WTC11 (cell line): ENCODE results near the gene CNGA1. TPM values are rescaled to one million over a fixed set of nuclear protein-coding genes. Genes with fewer than 3 reads are reported as not detected.

Experiments
- ATAC-seq: fragments of 200-7000 bp; cut with Tn5 transposase; 2 replicates; pipeline ENCODE4 v1.10.0; 2021; ENCODE audit warnings: mild to moderate bottlenecking, moderate library complexity
- CTCF ChIA-PET: fragments of 300-600 bp; sonication (Branson Sonifier 250); formaldehyde crosslinking; loops from one replicate; lab custom pipeline; 2021; ENCODE audit warnings: antibody characterized with exemption; lab: Charles Lee
- POLR2A ChIA-PET: fragments of 350-600 bp; sonication (Branson Sonifier 250); formaldehyde crosslinking; loops from one replicate; lab custom pipeline; 2021; ENCODE audit warnings: antibody characterized with exemption; lab: Charles Lee
- DNase-seq: peaks from one replicate; pipeline ENCODE4 v3.0.0; 2021; ENCODE audit warnings: low spot score
- H3K27ac Mint-ChIP-seq: 2 replicates; pipeline ENCODE4 v1.8.0; 2021; ENCODE audit warnings: mixed read lengths
- H3K27me3 Mint-ChIP-seq: 2 replicates; pipeline ENCODE4 v1.8.0; 2021; ENCODE audit warnings: low read depth, mild to moderate bottlenecking, moderate library complexity, mixed read lengths
- H3K36me3 Mint-ChIP-seq: 2 replicates; pipeline ENCODE4 v1.8.0; 2021; ENCODE audit warnings: mixed read lengths
- H3K4me1 Mint-ChIP-seq: 2 replicates; pipeline ENCODE4 v1.8.0; 2022; ENCODE audit warnings: mixed read lengths
- H3K4me3 Mint-ChIP-seq: 2 replicates; pipeline ENCODE4 v1.8.0; 2021; ENCODE audit warnings: mild to moderate bottlenecking, moderate library complexity, mixed read lengths
- H3K9me3 Mint-ChIP-seq: 2 replicates; pipeline ENCODE4 v1.8.0; 2021; ENCODE audit warnings: mixed read lengths
- CREM ChIP-seq: sonication (generic); formaldehyde crosslinking; IDR thresholded peaks from 2 replicates; pipeline ENCODE4 v1.8.1; 2022; ENCODE audit warnings: mild to moderate bottlenecking, missing genetic modification reagents, moderate library complexity
- FOXP1 ChIP-seq: sonication (generic); formaldehyde crosslinking; IDR thresholded peaks from 2 replicates; pipeline ENCODE4 v1.8.0; 2022; ENCODE audit warnings: missing genetic modification reagents, mild to moderate bottlenecking, moderate library complexity, borderline replicate concordance
- GTF2I ChIP-seq: fragments of 250-450 bp; sonication (Bioruptor Pico); conservative IDR thresholded peaks from 2 replicates; pipeline ENCODE4 v1.4.0; 2021; ENCODE audit warnings: mild to moderate bottlenecking
- IRF2 ChIP-seq: sonication (generic); formaldehyde crosslinking; IDR thresholded peaks from 2 replicates; pipeline ENCODE4 v1.8.0; 2022; ENCODE audit warnings: low read depth, missing genetic modification reagents, borderline replicate concordance
- KAT7 ChIP-seq: sonication (generic); formaldehyde crosslinking; IDR thresholded peaks from 2 replicates; pipeline ENCODE4 v1.8.1; 2023; ENCODE audit warnings: missing genetic modification reagents, mild to moderate bottlenecking, borderline replicate concordance
- MXD4 ChIP-seq: fragments of 250-450 bp; sonication (Bioruptor Pico); IDR thresholded peaks from 2 replicates; pipeline ENCODE4 v1.8.0; 2021; ENCODE audit warnings: mild to moderate bottlenecking, moderate library complexity, borderline replicate concordance
- NFATC4 ChIP-seq: fragments of 250-450 bp; sonication (Bioruptor Pico); IDR thresholded peaks from 2 replicates; pipeline ENCODE4 v1.9.0; 2021; ENCODE audit warnings: mild to moderate bottlenecking
- NR3C1 ChIP-seq: sonication (generic); formaldehyde crosslinking; conservative IDR thresholded peaks from 2 replicates; pipeline ENCODE4 v1.8.1; 2023; ENCODE audit warnings: low read depth, mild to moderate bottlenecking, missing genetic modification reagents
- RELA ChIP-seq: sonication (generic); formaldehyde crosslinking; IDR thresholded peaks from 2 replicates; pipeline ENCODE4 v1.8.1; 2022; ENCODE audit warnings: missing genetic modification reagents, mild to moderate bottlenecking, borderline replicate concordance
- SMAD3 ChIP-seq: sonication (generic); formaldehyde crosslinking; IDR thresholded peaks from 2 replicates; pipeline ENCODE4 v1.8.0; 2022; ENCODE audit warnings: missing genetic modification reagents, mild to moderate bottlenecking, borderline replicate concordance
- SMAD4 ChIP-seq: sonication (generic); formaldehyde crosslinking; IDR thresholded peaks from 2 replicates; pipeline ENCODE4 v1.8.0; 2022; ENCODE audit warnings: mild to moderate bottlenecking, missing genetic modification reagents
- TEAD1 ChIP-seq: sonication (generic); formaldehyde crosslinking; IDR thresholded peaks from 2 replicates; pipeline ENCODE4 v1.8.0; 2022; ENCODE audit warnings: mild to moderate bottlenecking, missing genetic modification reagents
- TEAD4 ChIP-seq: sonication (generic); formaldehyde crosslinking; IDR thresholded peaks from 2 replicates; pipeline ENCODE4 v1.8.0; 2022; ENCODE audit warnings: mild to moderate bottlenecking, missing genetic modification reagents
- ZNF121 ChIP-seq: sonication (generic); formaldehyde crosslinking; IDR thresholded peaks from 2 replicates; pipeline ENCODE4 v1.8.0; 2023; ENCODE audit warnings: missing genetic modification reagents
- ZNF138 ChIP-seq: sonication (generic); formaldehyde crosslinking; conservative IDR thresholded peaks from 2 replicates; pipeline ENCODE4 v1.8.1; 2022; ENCODE audit warnings: mild to moderate bottlenecking, moderate library complexity, missing genetic modification reagents
- ZNF317 ChIP-seq: sonication (generic); formaldehyde crosslinking; IDR thresholded peaks from 2 replicates; pipeline ENCODE4 v1.8.1; 2023; ENCODE audit warnings: low read depth, mild to moderate bottlenecking, moderate library complexity, missing genetic modification reagents, borderline replicate concordance
- ZNF396 ChIP-seq: fragments of 250-450 bp; sonication (Bioruptor Pico); IDR thresholded peaks from 2 replicates; pipeline ENCODE4 v1.8.0; 2021; ENCODE audit warnings: mild to moderate bottlenecking, moderate library complexity, borderline replicate concordance
- ZNF671 ChIP-seq: fragments of 250-450 bp; sonication (Bioruptor Pico); IDR thresholded peaks from 2 replicates; pipeline ENCODE4 v1.8.0; 2021; ENCODE audit warnings: mild to moderate bottlenecking
- total RNA-seq: library from RNA; stranded (reverse); gene quantifications from 3 replicates; pipeline ENCODE4 v1.2.3, GENCODE V29; 2021
- TF ChIP-seq, protein P1 (sequence below): sonication (generic); formaldehyde crosslinking; IDR thresholded peaks from 2 replicates; pipeline ENCODE4 v1.8.0; 2022; ENCODE audit warnings: mild to moderate bottlenecking, missing genetic modification reagents
- TF ChIP-seq, protein P2 (sequence below): sonication (generic); formaldehyde crosslinking; IDR thresholded peaks from 2 replicates; pipeline ENCODE4 v1.8.1; 2023; ENCODE audit warnings: mild to moderate bottlenecking, missing genetic modification reagents
- TF ChIP-seq, protein P3 (sequence below): sonication (generic); formaldehyde crosslinking; IDR thresholded peaks from 2 replicates; pipeline ENCODE4 v1.8.1; 2023; ENCODE audit warnings: mild to moderate bottlenecking, moderate library complexity, missing genetic modification reagents
- TF ChIP-seq, protein P4 (sequence below): sonication (generic); formaldehyde crosslinking; IDR thresholded peaks from 2 replicates; pipeline ENCODE4 v1.8.0; 2023; ENCODE audit warnings: missing genetic modification reagents
- TF ChIP-seq, protein P5 (sequence below): sonication (generic); formaldehyde crosslinking; conservative IDR thresholded peaks from 2 replicates; pipeline ENCODE4 v1.8.1; 2023; ENCODE audit warnings: mild to moderate bottlenecking, low read depth, missing genetic modification reagents, moderate library complexity
- TF ChIP-seq, protein P6 (sequence below): sonication (generic); formaldehyde crosslinking; IDR thresholded peaks from 2 replicates; pipeline ENCODE4 v1.8.1; 2023; ENCODE audit warnings: mild to moderate bottlenecking, missing genetic modification reagents, moderate library complexity
- TF ChIP-seq, protein P7 (sequence below): fragments of 250-450 bp; sonication (Bioruptor Pico); IDR thresholded peaks from 2 replicates; pipeline ENCODE4 v1.9.0; 2021; ENCODE audit warnings: mild to moderate bottlenecking, borderline replicate concordance

Gene CNGA1
- total RNA-seq, 1 experiment from 2014 or later, result 1.1 TPM

DNA sequence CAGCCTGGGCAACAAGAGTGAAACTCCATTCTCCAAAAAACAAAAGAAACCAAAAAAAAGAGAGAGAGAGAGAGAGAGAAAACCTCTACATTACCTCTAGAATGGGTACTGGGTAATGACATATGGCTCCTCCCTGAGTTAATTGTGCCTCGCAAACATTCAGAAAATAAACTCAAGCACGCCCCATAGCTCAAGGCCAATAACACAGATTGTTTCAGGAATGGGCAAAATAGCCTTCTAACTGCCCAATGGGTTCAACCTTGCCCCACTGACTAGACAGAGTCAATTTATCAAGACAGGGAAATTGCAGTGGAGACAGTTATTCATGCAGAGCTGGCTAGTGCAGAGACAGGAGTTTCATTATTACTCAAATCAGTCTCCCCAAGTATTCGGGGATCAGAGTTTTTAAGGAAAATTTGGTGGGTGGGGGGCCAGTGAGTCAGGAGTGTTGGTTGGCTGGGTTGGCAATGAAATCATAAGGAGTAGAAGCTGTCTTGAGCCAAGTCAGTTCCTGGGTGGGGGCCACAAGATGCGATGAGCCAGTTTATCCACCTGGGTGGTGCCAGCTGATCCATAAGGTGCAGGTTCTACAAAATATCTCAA is 25.2 kb upstream of the CNGA1 start:
- Mint-ChIP-seq H3K36me3 (no peaks in the 10 kb centered on the region), H3K27ac (no peak overlapping the region), H3K4me3 (no peak overlapping the region), H3K27me3 (no peaks in the 10 kb centered on the region), H3K4me1 (peaks cover 6% of the 10 kb centered on the region), H3K9me3 (no peaks in the 10 kb centered on the region)
- no peak for TF ChIP-seq ZNF138 (CRISPR knock-in tag)
- TF ChIP-seq ZNF671 (CRISPR knock-in tag), result no peak
- TF ChIP-seq, protein P1, sequence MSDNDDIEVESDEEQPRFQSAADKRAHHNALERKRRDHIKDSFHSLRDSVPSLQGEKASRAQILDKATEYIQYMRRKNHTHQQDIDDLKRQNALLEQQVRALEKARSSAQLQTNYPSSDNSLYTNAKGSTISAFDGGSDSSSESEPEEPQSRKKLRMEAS, result no peak
- no peak for TF ChIP-seq CREM (CRISPR knock-in tag)
- no peak for TF ChIP-seq TEAD1
- no peak for TF ChIP-seq MXD4 (CRISPR knock-in tag)
- TF ChIP-seq, protein P2, sequence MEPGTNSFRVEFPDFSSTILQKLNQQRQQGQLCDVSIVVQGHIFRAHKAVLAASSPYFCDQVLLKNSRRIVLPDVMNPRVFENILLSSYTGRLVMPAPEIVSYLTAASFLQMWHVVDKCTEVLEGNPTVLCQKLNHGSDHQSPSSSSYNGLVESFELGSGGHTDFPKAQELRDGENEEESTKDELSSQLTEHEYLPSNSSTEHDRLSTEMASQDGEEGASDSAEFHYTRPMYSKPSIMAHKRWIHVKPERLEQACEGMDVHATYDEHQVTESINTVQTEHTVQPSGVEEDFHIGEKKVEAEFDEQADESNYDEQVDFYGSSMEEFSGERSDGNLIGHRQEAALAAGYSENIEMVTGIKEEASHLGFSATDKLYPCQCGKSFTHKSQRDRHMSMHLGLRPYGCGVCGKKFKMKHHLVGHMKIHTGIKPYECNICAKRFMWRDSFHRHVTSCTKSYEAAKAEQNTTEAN (CRISPR knock-in tag), result no peak
- TF ChIP-seq RELA (CRISPR knock-in tag), result no peak
- TF ChIP-seq KAT7, result no peak
- TF ChIP-seq ZNF396 (CRISPR knock-in tag), result no peak
- no peak for TF ChIP-seq TEAD4
- no peak for TF ChIP-seq IRF2 (CRISPR knock-in tag)
- no peak for TF ChIP-seq GTF2I (CRISPR knock-in tag)
- TF ChIP-seq, protein P3, sequence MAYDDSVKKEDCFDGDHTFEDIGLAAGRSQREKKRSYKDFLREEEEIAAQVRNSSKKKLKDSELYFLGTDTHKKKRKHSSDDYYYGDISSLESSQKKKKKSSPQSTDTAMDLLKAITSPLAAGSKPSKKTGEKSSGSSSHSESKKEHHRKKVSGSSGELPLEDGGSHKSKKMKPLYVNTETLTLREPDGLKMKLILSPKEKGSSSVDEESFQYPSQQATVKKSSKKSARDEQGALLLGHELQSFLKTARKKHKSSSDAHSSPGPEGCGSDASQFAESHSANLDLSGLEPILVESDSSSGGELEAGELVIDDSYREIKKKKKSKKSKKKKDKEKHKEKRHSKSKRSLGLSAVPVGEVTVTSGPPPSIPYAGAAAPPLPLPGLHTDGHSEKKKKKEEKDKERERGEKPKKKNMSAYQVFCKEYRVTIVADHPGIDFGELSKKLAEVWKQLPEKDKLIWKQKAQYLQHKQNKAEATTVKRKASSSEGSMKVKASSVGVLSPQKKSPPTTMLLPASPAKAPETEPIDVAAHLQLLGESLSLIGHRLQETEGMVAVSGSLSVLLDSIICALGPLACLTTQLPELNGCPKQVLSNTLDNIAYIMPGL (CRISPR knock-in tag), result no peak
- TF ChIP-seq, protein P4, sequence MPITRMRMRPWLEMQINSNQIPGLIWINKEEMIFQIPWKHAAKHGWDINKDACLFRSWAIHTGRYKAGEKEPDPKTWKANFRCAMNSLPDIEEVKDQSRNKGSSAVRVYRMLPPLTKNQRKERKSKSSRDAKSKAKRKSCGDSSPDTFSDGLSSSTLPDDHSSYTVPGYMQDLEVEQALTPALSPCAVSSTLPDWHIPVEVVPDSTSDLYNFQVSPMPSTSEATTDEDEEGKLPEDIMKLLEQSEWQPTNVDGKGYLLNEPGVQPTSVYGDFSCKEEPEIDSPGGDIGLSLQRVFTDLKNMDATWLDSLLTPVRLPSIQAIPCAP (CRISPR knock-in tag), result no peak
- no peak for TF ChIP-seq NR3C1 (CRISPR knock-in tag)
- TF ChIP-seq NFATC4 (CRISPR knock-in tag), result no peak
- ATAC-seq, result no peak
- DNase-seq, result no peak
- POLR2A ChIA-PET, result no interaction called here
- CTCF ChIA-PET, result interaction anchor here (2.2 kb wide), 1 partner anchor 8 kb away, joined by 8 read pairs; no protein-coding TSS in a partner anchor

DNA sequence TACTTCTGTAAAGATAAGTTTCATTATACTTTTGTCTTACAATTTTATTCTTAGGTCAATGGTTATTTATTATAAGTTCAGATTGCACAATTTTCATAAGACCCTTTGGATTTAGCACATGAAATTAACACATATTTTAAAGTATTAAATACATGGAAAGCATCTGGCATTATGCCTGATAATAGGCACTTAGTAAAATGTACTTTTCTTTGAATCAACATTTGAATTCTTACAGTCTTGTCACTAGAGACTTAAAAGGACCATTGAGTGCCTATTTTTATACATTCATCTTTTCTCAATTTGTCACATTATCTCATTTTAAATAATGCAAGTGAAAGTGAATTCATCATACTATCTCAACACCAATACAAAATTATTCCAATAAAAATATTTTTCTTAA is 23.1 kb upstream of the CNGA1 start:
- ChIA-PET CTCF (no interaction called here), POLR2A (no interaction called here)
- H3K27ac Mint-ChIP-seq, result no peak overlapping the region
- no peaks in the 10 kb centered on the region for H3K27me3 Mint-ChIP-seq
- DNase-seq (no peak), ATAC-seq (no peak)
- H3K9me3 Mint-ChIP-seq, result no peaks in the 10 kb centered on the region
- H3K36me3 Mint-ChIP-seq, result no peaks in the 10 kb centered on the region; the same call in 1 of the 2 replicates
- peaks cover 6% of the 10 kb centered on the region for H3K4me1 Mint-ChIP-seq
- H3K4me3 Mint-ChIP-seq, result no peak overlapping the region
- TF ChIP-seq SMAD3 (CRISPR knock-in tag) (no peak), FOXP1 (CRISPR knock-in tag) (no peak), ZNF671 (CRISPR knock-in tag) (no peak), SMAD4 (CRISPR knock-in tag) (no peak), ZNF317 (CRISPR knock-in tag) (no peak), ZNF121 (CRISPR knock-in tag) (no peak)
- TF ChIP-seq, protein P5, sequence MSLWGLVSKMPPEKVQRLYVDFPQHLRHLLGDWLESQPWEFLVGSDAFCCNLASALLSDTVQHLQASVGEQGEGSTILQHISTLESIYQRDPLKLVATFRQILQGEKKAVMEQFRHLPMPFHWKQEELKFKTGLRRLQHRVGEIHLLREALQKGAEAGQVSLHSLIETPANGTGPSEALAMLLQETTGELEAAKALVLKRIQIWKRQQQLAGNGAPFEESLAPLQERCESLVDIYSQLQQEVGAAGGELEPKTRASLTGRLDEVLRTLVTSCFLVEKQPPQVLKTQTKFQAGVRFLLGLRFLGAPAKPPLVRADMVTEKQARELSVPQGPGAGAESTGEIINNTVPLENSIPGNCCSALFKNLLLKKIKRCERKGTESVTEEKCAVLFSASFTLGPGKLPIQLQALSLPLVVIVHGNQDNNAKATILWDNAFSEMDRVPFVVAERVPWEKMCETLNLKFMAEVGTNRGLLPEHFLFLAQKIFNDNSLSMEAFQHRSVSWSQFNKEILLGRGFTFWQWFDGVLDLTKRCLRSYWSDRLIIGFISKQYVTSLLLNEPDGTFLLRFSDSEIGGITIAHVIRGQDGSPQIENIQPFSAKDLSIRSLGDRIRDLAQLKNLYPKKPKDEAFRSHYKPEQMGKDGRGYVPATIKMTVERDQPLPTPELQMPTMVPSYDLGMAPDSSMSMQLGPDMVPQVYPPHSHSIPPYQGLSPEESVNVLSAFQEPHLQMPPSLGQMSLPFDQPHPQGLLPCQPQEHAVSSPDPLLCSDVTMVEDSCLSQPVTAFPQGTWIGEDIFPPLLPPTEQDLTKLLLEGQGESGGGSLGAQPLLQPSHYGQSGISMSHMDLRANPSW (CRISPR knock-in tag), result no peak
- TF ChIP-seq, protein P6, sequence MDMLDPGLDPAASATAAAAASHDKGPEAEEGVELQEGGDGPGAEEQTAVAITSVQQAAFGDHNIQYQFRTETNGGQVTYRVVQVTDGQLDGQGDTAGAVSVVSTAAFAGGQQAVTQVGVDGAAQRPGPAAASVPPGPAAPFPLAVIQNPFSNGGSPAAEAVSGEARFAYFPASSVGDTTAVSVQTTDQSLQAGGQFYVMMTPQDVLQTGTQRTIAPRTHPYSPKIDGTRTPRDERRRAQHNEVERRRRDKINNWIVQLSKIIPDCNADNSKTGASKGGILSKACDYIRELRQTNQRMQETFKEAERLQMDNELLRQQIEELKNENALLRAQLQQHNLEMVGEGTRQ, result no peak
- TF ChIP-seq, protein P7, sequence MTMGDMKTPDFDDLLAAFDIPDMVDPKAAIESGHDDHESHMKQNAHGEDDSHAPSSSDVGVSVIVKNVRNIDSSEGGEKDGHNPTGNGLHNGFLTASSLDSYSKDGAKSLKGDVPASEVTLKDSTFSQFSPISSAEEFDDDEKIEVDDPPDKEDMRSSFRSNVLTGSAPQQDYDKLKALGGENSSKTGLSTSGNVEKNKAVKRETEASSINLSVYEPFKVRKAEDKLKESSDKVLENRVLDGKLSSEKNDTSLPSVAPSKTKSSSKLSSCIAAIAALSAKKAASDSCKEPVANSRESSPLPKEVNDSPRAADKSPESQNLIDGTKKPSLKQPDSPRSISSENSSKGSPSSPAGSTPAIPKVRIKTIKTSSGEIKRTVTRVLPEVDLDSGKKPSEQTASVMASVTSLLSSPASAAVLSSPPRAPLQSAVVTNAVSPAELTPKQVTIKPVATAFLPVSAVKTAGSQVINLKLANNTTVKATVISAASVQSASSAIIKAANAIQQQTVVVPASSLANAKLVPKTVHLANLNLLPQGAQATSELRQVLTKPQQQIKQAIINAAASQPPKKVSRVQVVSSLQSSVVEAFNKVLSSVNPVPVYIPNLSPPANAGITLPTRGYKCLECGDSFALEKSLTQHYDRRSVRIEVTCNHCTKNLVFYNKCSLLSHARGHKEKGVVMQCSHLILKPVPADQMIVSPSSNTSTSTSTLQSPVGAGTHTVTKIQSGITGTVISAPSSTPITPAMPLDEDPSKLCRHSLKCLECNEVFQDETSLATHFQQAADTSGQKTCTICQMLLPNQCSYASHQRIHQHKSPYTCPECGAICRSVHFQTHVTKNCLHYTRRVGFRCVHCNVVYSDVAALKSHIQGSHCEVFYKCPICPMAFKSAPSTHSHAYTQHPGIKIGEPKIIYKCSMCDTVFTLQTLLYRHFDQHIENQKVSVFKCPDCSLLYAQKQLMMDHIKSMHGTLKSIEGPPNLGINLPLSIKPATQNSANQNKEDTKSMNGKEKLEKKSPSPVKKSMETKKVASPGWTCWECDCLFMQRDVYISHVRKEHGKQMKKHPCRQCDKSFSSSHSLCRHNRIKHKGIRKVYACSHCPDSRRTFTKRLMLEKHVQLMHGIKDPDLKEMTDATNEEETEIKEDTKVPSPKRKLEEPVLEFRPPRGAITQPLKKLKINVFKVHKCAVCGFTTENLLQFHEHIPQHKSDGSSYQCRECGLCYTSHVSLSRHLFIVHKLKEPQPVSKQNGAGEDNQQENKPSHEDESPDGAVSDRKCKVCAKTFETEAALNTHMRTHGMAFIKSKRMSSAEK (CRISPR knock-in tag), result no peak
